Neutrophil (primary cell): Measurements from ENCODE around the gene GNAQ.

ENCODE experiments used
- H3K27ac ChIP-seq: fragments of 200-600 bp; sonication (generic); 2 replicates; pipeline ENCODE4 v1.5.1; 2016; ENCODE audit warnings: mild to moderate bottlenecking, moderate library complexity
- H3K27me3 ChIP-seq: fragments of 200-600 bp; sonication (generic); 2 replicates; pipeline ENCODE4 v1.6.0; 2016; ENCODE audit warnings: mild to moderate bottlenecking
- H3K36me3 ChIP-seq: fragments of 200-600 bp; sonication (generic); 2 replicates; pipeline ENCODE4 v1.5.1; 2017
- H3K4me1 ChIP-seq, 2 experiments: fragments of 200-600 bp in 1 of 2; sonication (generic) in 1 of 2; 1 replicate in 1 of 2; 2 replicates in 1 of 2; pipeline versions ENCODE4 v1.5.1 to v1.6.1; 2013 to 2016; ENCODE audit warnings: low read depth in 1 of 2, low read length in 1 of 2, mild to moderate bottlenecking in 1 of 2, moderate library complexity in 1 of 2; ENCODE audit not compliant: control insufficient read depth in 1 of 2, insufficient read depth in 1 of 2
- H3K4me3 ChIP-seq, 2 experiments: fragments of 200-600 bp in 1 of 2; sonication (generic) in 1 of 2; 1 replicate in 1 of 2; 2 replicates in 1 of 2; pipeline ENCODE4 v1.5.1; 2013 to 2016; ENCODE audit warnings: low read depth in 1 of 2, low read length in 1 of 2, mild to moderate bottlenecking in 1 of 2, moderate library complexity in 1 of 2
- H3K9me3 ChIP-seq: fragments of 200-600 bp; sonication (generic); 2 replicates; pipeline ENCODE4 v1.5.1; 2016
- CTCF ChIP-seq: fragments of 200-600 bp; sonication (generic); IDR thresholded peaks from 2 replicates; pipeline ENCODE4 v1.5.1; 2016; ENCODE audit warnings: antibody characterized with exemption

The GNAQ gene

GRCh38 chr9:77838986-77839385 lies 192.6 kb downstream of the GNAQ start:
- no peaks in the 10 kb centered on the region for H3K9me3 ChIP-seq
- H3K4me1 ChIP-seq: peaks cover 3 to 13% of the 10 kb centered on the region in 2 experiments
- H3K27me3 ChIP-seq: no peaks in the 10 kb centered on the region
- H3K4me3 ChIP-seq: no peak overlapping the region
- H3K27ac ChIP-seq: no peak overlapping the region
- no peaks in the 10 kb centered on the region for H3K36me3 ChIP-seq
- no peak for TF ChIP-seq CTCF

- H3K36me3 ChIP-seq: no peaks in the 10 kb centered on the region
- TF ChIP-seq CTCF: no peak
- no peaks in the 10 kb centered on the region for H3K9me3 ChIP-seq
- no peak overlapping the region for H3K4me3 ChIP-seq
- no peaks in the 10 kb centered on the region for H3K27me3 ChIP-seq
- peak overlapping the region; percentile 9 for H3K27ac ChIP-seq
- peaks cover 3 to 23% of the 10 kb centered on the region in 2 experiments for H3K4me1 ChIP-seq
Measured at GRCh38 chr9:77834898-77835488, 196.6 kb downstream of the GNAQ start.

GRCh38 chr9:77833561-77834429 lies 197.8 kb downstream of the GNAQ start:
- no peaks in the 10 kb centered on the region for H3K9me3 ChIP-seq
- H3K27me3 ChIP-seq: no peaks in the 10 kb centered on the region
- no peak overlapping the region for H3K4me3 ChIP-seq
- peak overlapping the region; percentile 9 for H3K27ac ChIP-seq
- H3K4me1 ChIP-seq: peaks cover 3 to 23% of the 10 kb centered on the region in 2 experiments
- TF ChIP-seq CTCF: no peak
- no peaks in the 10 kb centered on the region for H3K36me3 ChIP-seq

- TF ChIP-seq CTCF: no peak
Measured at GRCh38 chr9:77832639-77833038, 199.0 kb downstream of the GNAQ start.

GRCh38 chr9:77831781-77832180 lies 199.8 kb downstream of the GNAQ start:
- Histone ChIP-seq H3K4me3 (no peak overlapping the region), H3K4me1 (peaks cover 8 to 26% of the 10 kb centered on the region in 2 experiments), H3K27me3 (no peaks in the 10 kb centered on the region), H3K9me3 (no peaks in the 10 kb centered on the region), H3K27ac (no peak overlapping the region), H3K36me3 (no peaks in the 10 kb centered on the region)
- TF ChIP-seq CTCF: no peak

More at GRCh38 chr9:77832639-77833038, 199.0 kb downstream of the GNAQ start:
- H3K9me3 ChIP-seq: no peaks in the 10 kb centered on the region
- no peaks in the 10 kb centered on the region for H3K36me3 ChIP-seq
- H3K4me3 ChIP-seq: no peak overlapping the region
- H3K27me3 ChIP-seq: no peaks in the 10 kb centered on the region
- H3K4me1 ChIP-seq: peaks cover under 1 to 17% of the 10 kb centered on the region in 2 experiments
- no peak overlapping the region for H3K27ac ChIP-seq
